T-helper 2 cell treated with Interferon-gamma antibody and Interleukin-4, amounts not matched to agents 100 ng/mL and 5 ng/mL, for 36 hours (primary cell): ENCODE data around the gene RAB30. TPM values are rescaled to one million over a fixed set of nuclear protein-coding genes. Genes with fewer than 3 reads are reported as not detected.

ENCODE experiments used
- intact Hi-C: fragments of 100-400 bp; cut with micrococcal nuclease; formaldehyde crosslinking; loops from one replicate; pipeline ENCODE4 v1.15.1; 2023
- total RNA-seq: library from RNA; stranded (reverse); gene quantifications from 2 replicates; pipeline ENCODE4 v1.2.3, GENCODE V29; 2022

Gene RAB30
- total RNA-seq, 1 donor from 2014 or later: 9.4 TPM

GRCh38 chr11:82992223-82992622 lies 79.5 kb downstream of the RAB30 start:
- intact Hi-C loops: loop anchor here (5.0 kb wide), 1 partner anchor 85 kb away; no protein-coding TSS in a partner anchor

GRCh38 chr11:82989628-82990404 lies 81.9 kb downstream of the RAB30 start:
- intact Hi-C loops: loop anchor here (5.0 kb wide), 1 partner anchor 83 kb away; no protein-coding TSS in a partner anchor

- intact Hi-C loops: no loop called here
Measured at GRCh38 chr11:82988936-82989627, 82.6 kb downstream of the RAB30 start.

- intact Hi-C loops: no loop called here
Measured at GRCh38 chr11:82987997-82988396, 83.7 kb downstream of the RAB30 start.

- intact Hi-C loops: no loop called here
Measured at GRCh38 chr11:82986446-82986845, 85.3 kb downstream of the RAB30 start.

- intact Hi-C loops: no loop called here
Measured at GRCh38 chr11:82981852-82982251, 89.8 kb downstream of the RAB30 start.

GRCh38 chr11:82980947-82981346 lies 90.8 kb downstream of the RAB30 start:
- intact Hi-C loops: no loop called here

GRCh38 chr11:82980292-82980691 lies 91.4 kb downstream of the RAB30 start:
- intact Hi-C loops: no loop called here

GRCh38 chr11:82979824-82980223 lies 91.9 kb downstream of the RAB30 start:
- intact Hi-C loops: loop anchor here (2.0 kb wide), 1 partner anchor 19 kb away; no protein-coding TSS in a partner anchor

- intact Hi-C loops: loop anchor here (2.0 kb wide), 1 partner anchor 18 kb away; no protein-coding TSS in a partner anchor
Measured at GRCh38 chr11:82978422-82979099, 93.1 kb downstream of the RAB30 start.

GRCh38 chr11:82976786-82977185 lies 94.9 kb downstream of the RAB30 start:
- intact Hi-C loops: no loop called here

- intact Hi-C loops: no loop called here
Measured at GRCh38 chr11:82975882-82976281, 95.8 kb downstream of the RAB30 start.

GRCh38 chr11:82974851-82975250 lies 96.8 kb downstream of the RAB30 start:
- intact Hi-C loops: no loop called here

- intact Hi-C loops: no loop called here
Measured at GRCh38 chr11:82974135-82974534, 97.6 kb downstream of the RAB30 start.

GRCh38 chr11:82972103-82972502 lies 99.6 kb downstream of the RAB30 start:
- intact Hi-C loops: no loop called here

- intact Hi-C loops: loop anchor here (1.0 kb wide), 1 partner anchor 11 kb away; no protein-coding TSS in a partner anchor
Measured at GRCh38 chr11:82971519-82971946, 100.2 kb downstream of the RAB30 start.

- intact Hi-C loops: loop anchor here (1.0 kb wide), 1 partner anchor 10 kb away; no protein-coding TSS in a partner anchor
Measured at GRCh38 chr11:82970507-82971083, 101.1 kb downstream of the RAB30 start.

- intact Hi-C loops: no loop called here
Measured at GRCh38 chr11:82969811-82970210, 101.9 kb downstream of the RAB30 start.

GRCh38 chr11:82967381-82967780 lies 104.3 kb downstream of the RAB30 start:
- intact Hi-C loops: no loop called here

- intact Hi-C loops: loop anchor here (5.0 kb wide), 3 partner anchors 45 to 230 kb away; partner anchors contain the start of gene ANKRD42
Measured at GRCh38 chr11:82962021-82962420, 109.7 kb downstream of the RAB30 start.

- intact Hi-C loops: loop anchor here (1.0 to 5.0 kb wide), 11 partner anchors 11 to 326 kb away; partner anchors contain the start of genes ANKRD42, CCDC90B, DDIAS and RAB30
Measured at GRCh38 chr11:82960779-82961143, 110.9 kb downstream of the RAB30 start.
